NT2/D1 (cell line): Measurements from ENCODE around the gene PDZD4.

Source experiments
- DNase-seq: peaks from one replicate; pipeline ENCODE4 v3.0.0-alpha.2; 2011; ENCODE audit warnings: low read depth, low spot score
- H3K27me3 ChIP-seq: 2 replicates; pipeline ENCODE4 v1.6.0; 2011; ENCODE audit warnings: mild to moderate bottlenecking; ENCODE audit not compliant: insufficient read length, insufficient read depth
- H3K36me3 ChIP-seq: 2 replicates; pipeline ENCODE4 v1.6.1; 2011; ENCODE audit warnings: mild to moderate bottlenecking, low read length, mixed read lengths; ENCODE audit not compliant: insufficient read depth, insufficient read length
- H3K4me1 ChIP-seq: 2 replicates; pipeline ENCODE4 v1.5.1; 2011; ENCODE audit not compliant: insufficient read depth, insufficient read length
- H3K4me3 ChIP-seq: 2 replicates; pipeline ENCODE4 v1.5.1; 2011; ENCODE audit warnings: low read depth; ENCODE audit not compliant: insufficient read length
- H3K9ac ChIP-seq: 2 replicates; pipeline ENCODE4 v1.6.0; 2011; ENCODE audit warnings: low read depth; ENCODE audit not compliant: insufficient read length
- H3K9me3 ChIP-seq: 2 replicates; pipeline ENCODE4 v1.5.1; 2011; ENCODE audit warnings: mild to moderate bottlenecking, low read length; ENCODE audit not compliant: insufficient read depth
- SUZ12 ChIP-seq: IDR thresholded peaks from 2 replicates; pipeline ENCODE4 v1.6.1; 2011; ENCODE audit not compliant: insufficient read length, insufficient read depth; ENCODE audit errors: extremely low read depth
- YY1 ChIP-seq: IDR thresholded peaks from 2 replicates; pipeline ENCODE4 v1.6.1; 2011; ENCODE audit not compliant: insufficient read length, insufficient read depth
- ZNF274 ChIP-seq: IDR thresholded peaks from 2 replicates; pipeline ENCODE4 v1.6.1; 2011; ENCODE audit warnings: mild to moderate bottlenecking, low read depth, low read length

The PDZD4 gene

DNA sequence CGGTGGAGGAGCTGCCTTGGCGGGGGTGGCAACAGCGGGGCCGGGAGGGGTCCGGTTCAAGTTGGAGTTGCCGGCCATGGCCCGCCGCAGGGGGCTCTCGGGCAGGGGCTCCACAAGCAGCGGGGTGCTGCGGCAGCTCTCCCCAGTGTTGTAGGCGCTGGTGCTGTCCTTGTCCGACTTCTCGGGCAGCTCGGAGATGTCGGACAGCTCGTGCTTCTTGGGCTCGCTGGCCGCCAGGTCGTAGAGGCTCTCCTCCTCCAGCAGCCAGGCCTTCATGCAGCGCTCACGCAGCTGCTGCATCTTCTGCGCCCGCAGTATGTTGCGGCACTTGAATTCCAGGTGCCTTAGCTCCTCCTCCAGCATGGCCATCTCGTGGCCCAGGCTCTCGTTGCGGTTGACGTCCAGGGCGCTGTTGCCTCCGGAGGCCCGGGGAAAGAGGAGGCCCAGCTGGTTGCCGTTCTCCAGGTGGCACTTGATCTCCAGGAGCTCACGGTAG lies 26.2 kb downstream of the PDZD4 start:
- no peaks in the 10 kb centered on the region for H3K9me3 ChIP-seq
- H3K4me1 ChIP-seq, result no peaks in the 10 kb centered on the region
- H3K4me3 ChIP-seq, result no peak overlapping the region
- H3K27me3 ChIP-seq, result no peaks in the 10 kb centered on the region
- TF ChIP-seq ZNF274 (no peak), YY1 (no peak), SUZ12 (no peak)
- no peak overlapping the region for H3K9ac ChIP-seq
- DNase-seq, result no peak
- peaks cover 5% of the 10 kb centered on the region for H3K36me3 ChIP-seq

DNA sequence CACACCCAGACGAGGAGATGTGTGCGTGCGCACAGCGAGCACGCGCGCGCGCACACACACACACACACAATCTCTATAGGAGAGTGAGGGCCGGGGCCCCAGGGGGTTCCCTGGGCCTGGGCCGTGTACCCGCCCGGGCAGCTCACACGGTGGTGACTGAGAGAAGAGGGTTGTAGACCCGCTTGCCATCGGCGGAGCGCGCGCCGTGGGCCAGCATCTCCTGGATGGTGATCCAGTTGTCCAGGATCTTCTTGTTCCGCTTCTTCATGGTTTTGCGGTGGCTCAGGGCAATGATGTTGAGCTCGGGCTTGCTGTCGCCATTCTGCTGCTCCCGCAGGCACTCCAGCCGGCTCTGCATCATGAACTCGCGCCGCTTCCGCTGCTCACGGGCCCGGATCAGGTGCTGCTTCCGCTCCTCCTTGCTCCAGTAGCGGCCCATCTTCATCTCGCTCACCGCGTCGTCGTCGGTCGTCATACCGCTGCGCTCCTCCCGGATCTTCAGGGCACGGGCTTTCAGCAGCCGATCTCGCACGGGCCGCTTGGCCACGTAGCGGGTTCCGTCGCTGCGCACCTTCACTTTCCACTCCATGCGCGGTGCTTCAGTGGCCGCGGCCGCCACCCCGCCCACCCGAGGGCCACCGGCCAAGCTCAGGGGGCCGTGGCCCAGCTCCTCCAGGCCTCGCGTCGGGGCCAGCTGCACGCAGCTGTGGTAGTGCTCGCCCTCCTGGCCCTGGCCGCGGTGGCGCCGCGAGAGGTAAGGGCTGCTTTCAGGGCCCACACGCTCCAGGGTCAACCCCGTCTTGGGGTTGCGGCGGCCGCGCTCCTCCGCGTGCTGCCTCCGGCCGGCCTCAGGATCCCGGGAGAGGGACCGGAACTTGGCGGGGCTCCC lies 26.9 kb downstream of the PDZD4 start:
- H3K4me1 ChIP-seq, result no peaks in the 10 kb centered on the region
- no peaks in the 10 kb centered on the region for H3K27me3 ChIP-seq
- no peak overlapping the region for H3K4me3 ChIP-seq
- no peak for DNase-seq
- H3K9me3 ChIP-seq, result no peaks in the 10 kb centered on the region
- H3K9ac ChIP-seq, result no peak overlapping the region
- TF ChIP-seq YY1 (no peak), SUZ12 (no peak), ZNF274 (no peak)
- H3K36me3 ChIP-seq, result peaks cover 11% of the 10 kb centered on the region

DNA sequence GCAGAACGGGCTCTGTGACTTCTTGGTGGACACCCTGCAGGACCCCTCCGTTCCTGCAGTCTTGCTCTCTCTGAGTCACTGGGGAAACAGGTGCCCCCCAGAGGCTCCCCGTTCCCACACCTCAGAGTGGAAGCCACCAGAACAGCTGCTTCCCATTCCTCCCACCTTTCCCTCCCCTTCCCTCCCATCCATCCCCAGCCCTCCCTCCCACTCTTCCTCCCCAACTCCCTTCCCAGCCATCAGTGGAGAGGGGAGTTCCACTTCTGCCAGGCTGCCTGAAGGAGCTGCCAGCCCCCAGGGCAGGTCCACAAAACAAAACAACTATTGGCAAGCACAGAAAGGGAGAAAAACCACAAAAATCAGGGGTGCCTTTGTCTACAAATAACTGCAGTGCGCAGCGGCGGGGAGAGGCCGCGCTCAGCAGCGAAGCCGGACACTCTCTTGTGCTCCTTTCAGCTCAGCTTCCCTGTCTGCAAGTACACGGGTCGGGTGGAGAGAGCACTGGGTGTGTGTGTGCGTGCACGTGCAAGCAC lies 27.8 kb downstream of the PDZD4 start:
- Histone ChIP-seq H3K4me1 (no peaks in the 10 kb centered on the region), H3K9me3 (no peaks in the 10 kb centered on the region), H3K36me3 (peaks cover 18% of the 10 kb centered on the region), H3K4me3 (no peak overlapping the region), H3K9ac (no peak overlapping the region), H3K27me3 (no peaks in the 10 kb centered on the region)
- DNase-seq, result no peak
- no peak for TF ChIP-seq ZNF274
- no peak for TF ChIP-seq YY1
- TF ChIP-seq SUZ12, result no peak

DNA sequence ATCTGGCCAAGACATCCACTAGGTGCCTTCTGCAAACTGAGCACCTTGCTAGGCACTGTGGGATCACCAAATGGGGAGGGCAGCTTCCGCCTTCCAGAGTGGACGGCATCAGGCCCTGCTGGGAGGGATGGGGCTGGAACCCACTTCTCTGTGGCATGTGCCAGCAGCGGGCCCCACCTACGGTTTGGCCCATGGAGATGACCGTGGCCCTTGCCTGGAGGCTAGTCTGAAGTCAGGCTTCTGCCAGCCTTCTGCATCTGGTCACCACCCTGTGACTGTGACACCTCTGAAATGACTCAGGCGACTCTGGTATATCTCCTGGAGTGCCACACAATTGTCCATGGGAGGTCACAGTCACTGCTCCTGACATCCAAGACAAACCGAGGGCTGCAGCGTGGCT lies 28.7 kb downstream of the PDZD4 start:
- TF ChIP-seq ZNF274, result no peak
- TF ChIP-seq YY1, result no peak
- TF ChIP-seq SUZ12, result no peak
- Histone ChIP-seq H3K4me3 (no peak overlapping the region), H3K4me1 (no peaks in the 10 kb centered on the region), H3K9me3 (no peaks in the 10 kb centered on the region), H3K9ac (no peak overlapping the region), H3K27me3 (no peaks in the 10 kb centered on the region), H3K36me3 (peaks cover 27% of the 10 kb centered on the region)
- DNase-seq, result no peak

DNA sequence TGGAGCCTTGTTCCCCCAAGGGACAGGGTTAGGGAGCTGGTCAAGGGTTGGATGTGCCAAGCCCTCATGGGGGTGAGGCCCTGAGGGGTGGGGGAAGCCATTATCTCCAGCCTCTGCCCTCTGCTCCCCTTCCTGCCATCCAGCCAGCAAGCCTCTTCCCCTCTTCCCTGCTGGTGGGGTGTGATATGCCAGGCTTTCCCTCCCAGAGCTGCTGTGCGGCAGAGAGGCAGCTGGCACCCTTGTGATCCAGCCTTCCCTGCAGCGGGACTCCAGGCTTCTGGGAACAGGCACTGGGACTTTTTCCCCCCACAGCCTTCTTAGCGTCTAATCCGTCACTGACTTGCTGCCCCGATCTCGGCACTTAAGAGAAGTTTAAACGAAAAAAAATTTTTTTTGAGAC lies 29.6 kb downstream of the PDZD4 start:
- Histone ChIP-seq H3K36me3 (peaks cover 35% of the 10 kb centered on the region), H3K27me3 (no peaks in the 10 kb centered on the region), H3K4me3 (no peak overlapping the region), H3K9ac (no peak overlapping the region), H3K4me1 (peaks cover 2% of the 10 kb centered on the region), H3K9me3 (no peaks in the 10 kb centered on the region)
- no peak for DNase-seq
- TF ChIP-seq SUZ12 (no peak), YY1 (no peak), ZNF274 (no peak)

- Histone ChIP-seq H3K9ac (no peak overlapping the region), H3K4me1 (peaks cover 2% of the 10 kb centered on the region), H3K27me3 (no peaks in the 10 kb centered on the region), H3K4me3 (no peak overlapping the region), H3K9me3 (no peaks in the 10 kb centered on the region), H3K36me3 (peaks cover 38% of the 10 kb centered on the region)
- no peak for DNase-seq
- no peak for TF ChIP-seq ZNF274
- no peak for TF ChIP-seq YY1
- TF ChIP-seq SUZ12, result no peak
These were observed 30.1 kb downstream of the PDZD4 start for GRCh38 chrX:153800177-153800722.

- no peak for DNase-seq
- peaks cover 2% of the 10 kb centered on the region for H3K4me1 ChIP-seq
- H3K4me3 ChIP-seq, result no peak overlapping the region
- H3K9me3 ChIP-seq, result no peaks in the 10 kb centered on the region
- no peak for TF ChIP-seq ZNF274
- TF ChIP-seq SUZ12, result no peak
- TF ChIP-seq YY1, result no peak
- peaks cover 38% of the 10 kb centered on the region for H3K36me3 ChIP-seq
- no peaks in the 10 kb centered on the region for H3K27me3 ChIP-seq
- no peak overlapping the region for H3K9ac ChIP-seq
These were observed 31.0 kb downstream of the PDZD4 start for GRCh38 chrX:153799326-153799725.
